B cell (primary cell): ENCODE results near the gene ADPRM. TPM values are rescaled to one million over a fixed set of nuclear protein-coding genes. Genes with fewer than 3 reads are reported as not detected.

Experiments used
- ATAC-seq: fragments of 200-7000 bp; cut with Tn5 transposase; one replicate; pipeline ENCODE4 v1.10.0; 2021; ENCODE audit warnings: low read depth, mild to moderate bottlenecking, moderate number of reproducible peaks, moderate library complexity
- CTCF ChIA-PET: fragments of 350-600 bp; sonication (Branson Sonifier 250); formaldehyde crosslinking; loops from one replicate; lab custom pipeline; 2021; ENCODE audit warnings: antibody characterized with exemption, inconsistent platforms; lab: Charles Lee
- POLR2A ChIA-PET: fragments of 350-600 bp; sonication (Branson Sonifier 250); formaldehyde crosslinking; loops from one replicate; lab custom pipeline; 2021; ENCODE audit warnings: antibody characterized with exemption; lab: Charles Lee
- DNase-seq: peaks from one replicate; pipeline ENCODE4 v3.0.0; 2013
- H2AFZ ChIP-seq: 2 replicates; pipeline ENCODE4 v1.6.1; 2012; ENCODE audit warnings: mild to moderate bottlenecking, low read depth, low read length; ENCODE audit not compliant: insufficient read depth, poor library complexity, severe bottlenecking
- H3K27ac ChIP-seq, 2 donors: 1 replicate in 1 of 2; 2 replicates in 1 of 2; pipeline ENCODE4 v1.5.1; 2012 to 2013; ENCODE audit warnings: low read length in 2 of 2, mild to moderate bottlenecking in 2 of 2, moderate library complexity in 1 of 2
- H3K27me3 ChIP-seq, 4 experiments: fragments of 200-600 bp in 1 of 4; sonication (generic) in 1 of 4; replicated peaks in 1 of 4; 1 replicate in 2 of 4; 2 replicates in 2 of 4; pipeline versions ENCODE4 v1.6.1 to v1.7.0; 2013 to 2016; ENCODE audit warnings: low read length in 3 of 4, mild to moderate bottlenecking in 2 of 4, mixed read lengths in 1 of 4, moderate library complexity in 1 of 4; ENCODE audit not compliant: insufficient read depth in 4 of 4, control insufficient read depth in 3 of 4; ENCODE audit errors: control extremely low read depth in 1 of 4
- H3K36me3 ChIP-seq, 2 experiments: replicated peaks in 1 of 2; 1 replicate in 1 of 2; 2 replicates in 1 of 2; pipeline versions ENCODE4 v1.6.1 to v1.7.1; 2013; ENCODE audit warnings: low read length in 1 of 2; ENCODE audit not compliant: insufficient read depth in 2 of 2, control insufficient read depth in 1 of 2; ENCODE audit errors: control extremely low read depth in 1 of 2, extremely low read depth in 1 of 2
- H3K4me1 ChIP-seq, 2 donors: fragments of 200-600 bp in 1 of 2; sonication (generic) in 1 of 2; 1 replicate in 1 of 2; 2 replicates in 1 of 2; pipeline versions ENCODE4 v1.5.1 to v1.6.1; 2013 to 2017; ENCODE audit warnings: low read length in 2 of 2; ENCODE audit not compliant: control insufficient read depth in 2 of 2, insufficient read depth in 2 of 2
- H3K4me2 ChIP-seq: replicated peaks from 2 replicates; pipeline ENCODE3; 2012; ENCODE audit warnings: mild to moderate bottlenecking, low read depth, low read length; ENCODE audit not compliant: poor library complexity, severe bottlenecking
- H3K4me3 ChIP-seq, 5 experiments: fragments of 200-600 bp in 1 of 5; sonication (generic) in 1 of 5; 1 replicate in 3 of 5; 2 replicates in 2 of 5; pipeline versions ENCODE4 v1.5.1 to v1.7.0; 2011 to 2016; ENCODE audit warnings: low read length in 4 of 5, mild to moderate bottlenecking in 4 of 5, low read depth in 2 of 5, control low read depth in 1 of 5, moderate library complexity in 1 of 5; ENCODE audit not compliant: insufficient read depth in 1 of 5; ENCODE audit errors: control extremely low read depth in 1 of 5, extremely low read depth in 1 of 5
- H3K79me2 ChIP-seq: fragments of 200-600 bp; sonication (generic); one replicate; pipeline ENCODE4 v1.6.0; 2016; ENCODE audit warnings: low read length; ENCODE audit not compliant: control insufficient read depth, insufficient read depth
- H3K9ac ChIP-seq: fragments of 200-600 bp; sonication (generic); 2 replicates; pipeline ENCODE4 v1.6.1; 2017; ENCODE audit warnings: mild to moderate bottlenecking, low read length, moderate library complexity
- H3K9me3 ChIP-seq, 3 donors: one replicate each; pipeline versions ENCODE4 v1.6.1 to v1.7.1; 2013; ENCODE audit warnings: low read length in 2 of 3; ENCODE audit not compliant: control insufficient read depth in 2 of 3, insufficient read depth in 1 of 3; ENCODE audit errors: control extremely low read depth in 1 of 3
- H4K20me1 ChIP-seq: 2 replicates; pipeline ENCODE4 v1.6.0; 2012; ENCODE audit warnings: mild to moderate bottlenecking, low read length; ENCODE audit not compliant: insufficient read depth, control insufficient read depth, poor library complexity, severe bottlenecking
- H3K27ac Mint-ChIP-seq: one replicate; pipeline ENCODE4 v1.8.0; 2021; ENCODE audit warnings: mixed read lengths
- H3K27me3 Mint-ChIP-seq: one replicate; pipeline ENCODE4 v1.8.0; 2021; ENCODE audit warnings: mixed read lengths
- H3K4me1 Mint-ChIP-seq: one replicate; pipeline ENCODE4 v1.8.0; 2021; ENCODE audit warnings: mixed read lengths
- H3K4me3 Mint-ChIP-seq: one replicate; pipeline ENCODE4 v1.8.0; 2021; ENCODE audit warnings: mixed read lengths
- H3K9me3 Mint-ChIP-seq: one replicate; pipeline ENCODE4 v1.8.0; 2022; ENCODE audit warnings: mixed read lengths; ENCODE audit not compliant: insufficient read depth
- EZH2 ChIP-seq: IDR thresholded peaks from 2 replicates; pipeline ENCODE4 v1.6.1; 2012; ENCODE audit warnings: borderline replicate concordance, low read depth, mild to moderate bottlenecking, moderate library complexity, low read length; ENCODE audit not compliant: insufficient read depth, poor library complexity, severe bottlenecking
- WGBS: methylation state at CpG from one replicate; pipeline ENCODE4 v1.1.5; 2013; ENCODE audit warnings: missing lambda C conversion rate; ENCODE audit not compliant: insufficient coverage; 5-methylcytosine and 5-hydroxymethylcytosine counted together
- intact Hi-C: fragments of 100-400 bp; cut with micrococcal nuclease; formaldehyde crosslinking; loops from one replicate; pipeline ENCODE4 v1.10.0; 2022
- polyA plus RNA-seq: library from polyadenylated mRNA; depleted of rRNA; stranded (reverse); fragments of >200 nt; gene quantifications from 2 replicates; pipeline ENCODE4 v1.2.3, GENCODE V29; 2012
- total RNA-seq, 2 donors: library from RNA; stranded (reverse); fragments of 120-200 nt in 1 of 2; gene quantifications; 1 replicate in 1 of 2; 2 replicates in 1 of 2; pipeline versions ENCODE4 v1.2.3 to v1.2.4, GENCODE V29; 2013 to 2022
- TF ChIP-seq, protein P1 (sequence below): fragments of 200-600 bp; IDR thresholded peaks from one replicate; pipeline ENCODE4 v1.8.0; 2022; ENCODE audit warnings: antibody characterized with exemption, mild to moderate bottlenecking

Gene ADPRM
- total and polyA plus RNA-seq, 2 donors (not counting 1 experiment from before 2014, with no cell fraction given), result 24.3 to 29.1 TPM

DNA sequence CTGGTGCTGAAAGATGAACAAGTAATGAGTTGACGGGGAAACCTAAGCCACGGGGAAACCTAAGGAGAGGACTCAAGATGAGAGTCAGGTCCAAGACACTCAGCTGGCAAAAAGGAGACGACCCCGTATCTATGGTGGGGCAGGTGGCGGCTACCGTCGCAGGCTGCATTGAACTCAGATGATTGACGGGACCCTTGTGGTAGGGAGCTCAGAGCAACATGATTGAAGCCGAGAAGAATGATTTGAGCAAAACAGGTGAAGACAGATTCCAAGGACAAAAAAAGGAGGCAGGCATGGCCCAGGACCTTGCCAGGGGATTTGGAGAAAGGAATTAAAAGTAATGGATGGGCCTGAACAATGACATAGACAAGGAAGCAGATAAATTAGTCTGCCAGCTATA is 32.8 kb upstream of the ADPRM start:
- POLR2A ChIA-PET, result no interaction called here

GRCh38 chr17:10666906-10667305 is 30.5 kb upstream of the ADPRM start:
- H3K4me3 Mint-ChIP-seq, result no peak overlapping the region
- no peak overlapping the region for H3K27ac Mint-ChIP-seq
- ChIA-PET CTCF (no interaction called here), POLR2A (no interaction called here)
- no peak for DNase-seq
- H3K79me2 ChIP-seq, result no peaks in the 10 kb centered on the region
- no peak overlapping the region for H3K27ac ChIP-seq
- H3K9me3 Mint-ChIP-seq, result no peaks in the 10 kb centered on the region
- intact Hi-C loops, result no loop called here
- ATAC-seq, result no peak
- no peaks in the 10 kb centered on the region for H3K27me3 Mint-ChIP-seq
- H3K36me3 ChIP-seq, result peaks cover 0 to 2% of the 10 kb centered on the region in 2 experiments
- no peak overlapping the region for H3K9ac ChIP-seq
- H3K4me1 Mint-ChIP-seq, result no peaks in the 10 kb centered on the region
- no peaks in the 10 kb centered on the region for H3K27me3 ChIP-seq
- H3K4me3 ChIP-seq, result no peak overlapping the region
- no peaks in the 10 kb centered on the region for H3K9me3 ChIP-seq
- H3K4me1 ChIP-seq, result no peaks in the 10 kb centered on the region
- H4K20me1 ChIP-seq, result no peaks in the 10 kb centered on the region
- TF ChIP-seq EZH2, result no peak
- TF ChIP-seq, protein P1, sequence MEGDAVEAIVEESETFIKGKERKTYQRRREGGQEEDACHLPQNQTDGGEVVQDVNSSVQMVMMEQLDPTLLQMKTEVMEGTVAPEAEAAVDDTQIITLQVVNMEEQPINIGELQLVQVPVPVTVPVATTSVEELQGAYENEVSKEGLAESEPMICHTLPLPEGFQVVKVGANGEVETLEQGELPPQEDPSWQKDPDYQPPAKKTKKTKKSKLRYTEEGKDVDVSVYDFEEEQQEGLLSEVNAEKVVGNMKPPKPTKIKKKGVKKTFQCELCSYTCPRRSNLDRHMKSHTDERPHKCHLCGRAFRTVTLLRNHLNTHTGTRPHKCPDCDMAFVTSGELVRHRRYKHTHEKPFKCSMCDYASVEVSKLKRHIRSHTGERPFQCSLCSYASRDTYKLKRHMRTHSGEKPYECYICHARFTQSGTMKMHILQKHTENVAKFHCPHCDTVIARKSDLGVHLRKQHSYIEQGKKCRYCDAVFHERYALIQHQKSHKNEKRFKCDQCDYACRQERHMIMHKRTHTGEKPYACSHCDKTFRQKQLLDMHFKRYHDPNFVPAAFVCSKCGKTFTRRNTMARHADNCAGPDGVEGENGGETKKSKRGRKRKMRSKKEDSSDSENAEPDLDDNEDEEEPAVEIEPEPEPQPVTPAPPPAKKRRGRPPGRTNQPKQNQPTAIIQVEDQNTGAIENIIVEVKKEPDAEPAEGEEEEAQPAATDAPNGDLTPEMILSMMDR, result no peak
- H2AFZ ChIP-seq, result no peak overlapping the region
- WGBS, result no CpG with 5 or more reads among the region's 5 CpGs
- no peak overlapping the region for H3K4me2 ChIP-seq

More for the DNA sequence above, 32.8 kb upstream of the ADPRM start:
- no peak overlapping the region for H3K4me3 Mint-ChIP-seq
- Histone ChIP-seq H3K27me3 (no peaks in the 10 kb centered on the region), H3K9me3 (no peaks in the 10 kb centered on the region), H3K4me3 (no peak overlapping the region), H3K4me1 (no peaks in the 10 kb centered on the region), H3K4me2 (no peak overlapping the region), H4K20me1 (no peaks in the 10 kb centered on the region), H2AFZ (no peak overlapping the region), H3K36me3 (peaks cover 0 to 2% of the 10 kb centered on the region in 2 experiments), H3K27ac (no peak overlapping the region), H3K9ac (no peak overlapping the region), H3K79me2 (no peaks in the 10 kb centered on the region)
- TF ChIP-seq, protein P1, result no peak
- TF ChIP-seq EZH2, result no peak
- H3K27me3 Mint-ChIP-seq, result no peaks in the 10 kb centered on the region
- no peaks in the 10 kb centered on the region for H3K4me1 Mint-ChIP-seq
- DNase-seq (no peak), ATAC-seq (no peak)
- CTCF ChIA-PET, result interaction anchor here (2.2 kb wide), 1 partner anchor 18 kb away, joined by 12 read pairs; no protein-coding TSS in a partner anchor
- intact Hi-C loops, result no loop called here
- no peak overlapping the region for H3K27ac Mint-ChIP-seq
- no peaks in the 10 kb centered on the region for H3K9me3 Mint-ChIP-seq
- WGBS, result 98% methylated on average over 9 of the region's 9 CpGs
